ENCODE results near the gene TNFRSF25.

DNA sequence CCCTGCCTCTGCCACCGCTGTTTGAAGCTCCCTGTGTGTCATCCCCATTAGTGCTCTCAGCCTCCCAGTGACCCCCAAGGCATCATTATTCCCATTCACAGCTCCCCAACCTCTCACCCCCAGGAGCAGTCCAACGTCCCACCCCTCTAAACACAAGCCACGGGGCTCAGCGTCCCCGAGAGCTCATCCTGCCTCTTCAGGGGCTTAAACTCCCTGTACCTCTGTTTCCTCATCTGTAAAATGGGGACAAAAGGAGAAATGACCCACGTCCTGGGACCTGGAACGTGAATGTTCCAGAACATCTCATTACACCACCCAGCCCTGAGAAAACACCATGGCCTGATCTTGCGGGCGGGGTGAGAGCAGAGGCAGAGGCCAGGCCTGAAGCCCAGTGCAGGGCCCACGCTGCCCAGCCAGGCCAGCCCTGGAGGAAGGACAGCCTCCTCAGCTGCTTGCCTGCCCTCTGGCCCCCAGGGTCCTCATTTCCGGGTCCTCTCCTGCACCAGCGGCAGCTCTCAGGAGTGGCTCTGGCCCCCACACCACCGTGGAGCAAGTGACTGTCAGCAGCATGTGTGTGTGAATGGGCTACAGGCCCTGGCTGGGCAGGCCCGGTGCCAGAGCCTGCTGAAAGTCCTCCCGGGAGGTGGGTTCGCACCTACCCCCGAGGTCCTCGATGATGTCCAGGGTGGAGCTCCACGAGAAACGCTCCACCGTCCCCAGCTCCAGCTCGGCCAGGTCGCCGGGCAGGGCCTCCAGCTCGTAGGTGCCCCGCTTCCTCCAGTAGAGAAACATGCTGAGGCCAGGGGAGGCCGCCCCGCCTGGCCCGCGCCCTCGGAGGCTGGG, 39.6 kb upstream of the TNFRSF25 start:
- TF ChIP-seq, protein P1, sequence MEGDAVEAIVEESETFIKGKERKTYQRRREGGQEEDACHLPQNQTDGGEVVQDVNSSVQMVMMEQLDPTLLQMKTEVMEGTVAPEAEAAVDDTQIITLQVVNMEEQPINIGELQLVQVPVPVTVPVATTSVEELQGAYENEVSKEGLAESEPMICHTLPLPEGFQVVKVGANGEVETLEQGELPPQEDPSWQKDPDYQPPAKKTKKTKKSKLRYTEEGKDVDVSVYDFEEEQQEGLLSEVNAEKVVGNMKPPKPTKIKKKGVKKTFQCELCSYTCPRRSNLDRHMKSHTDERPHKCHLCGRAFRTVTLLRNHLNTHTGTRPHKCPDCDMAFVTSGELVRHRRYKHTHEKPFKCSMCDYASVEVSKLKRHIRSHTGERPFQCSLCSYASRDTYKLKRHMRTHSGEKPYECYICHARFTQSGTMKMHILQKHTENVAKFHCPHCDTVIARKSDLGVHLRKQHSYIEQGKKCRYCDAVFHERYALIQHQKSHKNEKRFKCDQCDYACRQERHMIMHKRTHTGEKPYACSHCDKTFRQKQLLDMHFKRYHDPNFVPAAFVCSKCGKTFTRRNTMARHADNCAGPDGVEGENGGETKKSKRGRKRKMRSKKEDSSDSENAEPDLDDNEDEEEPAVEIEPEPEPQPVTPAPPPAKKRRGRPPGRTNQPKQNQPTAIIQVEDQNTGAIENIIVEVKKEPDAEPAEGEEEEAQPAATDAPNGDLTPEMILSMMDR (IDR thresholded peaks at IDR 0.05; ENCODE audit: borderline replicate concordance, extremely low read depth, low read length, poor library complexity, severe bottlenecking), result no peak
- no peak for TF ChIP-seq EZH2 (IDR thresholded peaks at IDR 0.05; ENCODE audit: borderline replicate concordance, low read depth, low read length, severe bottlenecking)

Data from DND-41 (cell line).